ENCODE data around the gene MAP2K2. TPM values are rescaled to one million over a fixed set of nuclear protein-coding genes. Genes with fewer than 3 reads are reported as not detected.

Gene MAP2K2
- total RNA-seq, 2 donors from 2014 or later = 170 to 206 TPM

- peak overlapping the region; percentile 78 for H3K4me3 Mint-ChIP-seq
- no peak for ATAC-seq
Measured at GRCh38 chr19:4069331-4069959, 54.5 kb downstream of the MAP2K2 start.

GRCh38 chr19:4068047-4068966 lies 55.6 kb downstream of the MAP2K2 start:
- Mint-ChIP-seq H3K27ac (peak overlapping the region; percentile 67 to 87), H3K27me3 (no peaks in the 10 kb centered on the region), H3K4me3 (peak overlapping the region; percentile 78), H3K36me3 (no peaks in the 10 kb centered on the region), H3K9me3 (no peaks in the 10 kb centered on the region), H3K4me1 (ENCODE audit: low read depth in 2 of 2) (peaks cover 22 to 23% of the 10 kb centered on the region in 2 donors)
- ATAC-seq = no peak
- DNase-seq (ENCODE audit: low spot score) = no peak

More at GRCh38 chr19:4069331-4069959, 54.5 kb downstream of the MAP2K2 start:
- H3K27me3 Mint-ChIP-seq = no peaks in the 10 kb centered on the region
- H3K36me3 Mint-ChIP-seq = no peaks in the 10 kb centered on the region
- no peaks in the 10 kb centered on the region for H3K9me3 Mint-ChIP-seq
- no peak for DNase-seq (ENCODE audit: low spot score)
- H3K27ac Mint-ChIP-seq = peak overlapping the region; percentile 47 to 87
- H3K4me1 Mint-ChIP-seq (ENCODE audit: low read depth in 2 of 2) = peaks cover 19 to 23% of the 10 kb centered on the region in 2 donors

GRCh38 chr19:4067396-4068046 lies 56.4 kb downstream of the MAP2K2 start:
- no peaks in the 10 kb centered on the region for H3K27me3 Mint-ChIP-seq
- H3K4me3 Mint-ChIP-seq = peak overlapping the region; percentile 78
- DNase-seq (ENCODE audit: low spot score) (no peak), ATAC-seq (peak in 1 of 2 donors; percentile 7)
- H3K36me3 Mint-ChIP-seq = no peaks in the 10 kb centered on the region
- H3K27ac Mint-ChIP-seq = peak overlapping the region; percentile 67 to 87
- peaks cover 20 to 22% of the 10 kb centered on the region in 2 donors for H3K4me1 Mint-ChIP-seq (ENCODE audit: low read depth in 2 of 2)
- no peaks in the 10 kb centered on the region for H3K9me3 Mint-ChIP-seq

- Mint-ChIP-seq H3K27ac (peak within 1 kb of the TSS in 1 of 2 donors; percentile 67), H3K9me3 (no peaks in the 10 kb centered on the region), H3K27me3 (no peaks in the 10 kb centered on the region), H3K4me1 (ENCODE audit: low read depth in 2 of 2) (peaks cover 20 to 22% of the 10 kb centered on the region in 2 donors), H3K4me3 (peak within 1 kb of the TSS; percentile 89), H3K36me3 (no peaks in the 10 kb centered on the region)
- DNase-seq (ENCODE audit: low spot score) (peak; percentile 88), ATAC-seq (peak; percentile 45 to 56)
Measured at GRCh38 chr19:4066682-4067395, 57.1 kb downstream of the MAP2K2 start, which contains the start of gene ZBTB7A. TSS of gene ZBTB7A (minus strand) at chr19:4066899. CDS start at chr19:4055232, 11,667 bp downstream.

- DNase-seq (ENCODE audit: low spot score) (no peak), ATAC-seq (no peak)
- Mint-ChIP-seq H3K36me3 (no peaks in the 10 kb centered on the region), H3K9me3 (no peaks in the 10 kb centered on the region), H3K4me3 (peak overlapping the region; percentile 32), H3K4me1 (ENCODE audit: low read depth in 2 of 2) (peaks cover 18 to 22% of the 10 kb centered on the region in 2 donors), H3K27me3 (no peaks in the 10 kb centered on the region), H3K27ac (no peak overlapping the region)
Measured at GRCh38 chr19:4066176-4066606, 57.7 kb downstream of the MAP2K2 start.

- peak overlapping the region; percentile 32 for H3K4me3 Mint-ChIP-seq
- H3K9me3 Mint-ChIP-seq = no peaks in the 10 kb centered on the region
- H3K36me3 Mint-ChIP-seq = no peaks in the 10 kb centered on the region
- H3K27ac Mint-ChIP-seq = no peak overlapping the region
- DNase-seq (ENCODE audit: low spot score) (peak; percentile 99), ATAC-seq (peak; percentile 90 to 92)
- H3K27me3 Mint-ChIP-seq = no peaks in the 10 kb centered on the region
- peaks cover 18 to 22% of the 10 kb centered on the region in 2 donors for H3K4me1 Mint-ChIP-seq (ENCODE audit: low read depth in 2 of 2)
Measured at GRCh38 chr19:4065430-4066175, 58.3 kb downstream of the MAP2K2 start.

- Mint-ChIP-seq H3K4me3 (peak overlapping the region; percentile 92), H3K27me3 (no peaks in the 10 kb centered on the region), H3K4me1 (ENCODE audit: low read depth in 2 of 2) (peaks cover 19 to 24% of the 10 kb centered on the region in 2 donors), H3K9me3 (no peaks in the 10 kb centered on the region), H3K27ac (peak overlapping the region in 1 of 2 donors; percentile 75), H3K36me3 (no peaks in the 10 kb centered on the region)
- no peak for DNase-seq (ENCODE audit: low spot score)
- ATAC-seq = no peak
Measured at GRCh38 chr19:4064496-4065260, 59.2 kb downstream of the MAP2K2 start.

- peak overlapping the region; percentile 75 to 89 for H3K27ac Mint-ChIP-seq
- no peaks in the 10 kb centered on the region for H3K9me3 Mint-ChIP-seq
- no peaks in the 10 kb centered on the region for H3K27me3 Mint-ChIP-seq
- ATAC-seq (no peak), DNase-seq (ENCODE audit: low spot score) (no peak)
- H3K36me3 Mint-ChIP-seq = no peaks in the 10 kb centered on the region
- H3K4me3 Mint-ChIP-seq = peak overlapping the region; percentile 92
- H3K4me1 Mint-ChIP-seq (ENCODE audit: low read depth in 2 of 2) = peaks cover 16 to 18% of the 10 kb centered on the region in 2 donors
Measured at GRCh38 chr19:4064149-4064495, 59.8 kb downstream of the MAP2K2 start.

- H3K27me3 Mint-ChIP-seq = no peaks in the 10 kb centered on the region
- peak overlapping the region; percentile 75 to 89 for H3K27ac Mint-ChIP-seq
- no peak for ATAC-seq
- H3K4me1 Mint-ChIP-seq (ENCODE audit: low read depth in 2 of 2) = peaks cover 12 to 15% of the 10 kb centered on the region in 2 donors
- no peaks in the 10 kb centered on the region for H3K36me3 Mint-ChIP-seq
- peak overlapping the region; percentile 92 for H3K4me3 Mint-ChIP-seq
- H3K9me3 Mint-ChIP-seq = no peaks in the 10 kb centered on the region
- no peak for DNase-seq (ENCODE audit: low spot score)
Measured at GRCh38 chr19:4063369-4064148, 60.4 kb downstream of the MAP2K2 start.

GRCh38 chr19:4062419-4063368 lies 61.2 kb downstream of the MAP2K2 start:
- peaks cover 11 to 16% of the 10 kb centered on the region in 2 donors for H3K4me1 Mint-ChIP-seq (ENCODE audit: low read depth in 2 of 2)
- H3K27ac Mint-ChIP-seq = peak overlapping the region in 1 of 2 donors; percentile 33
- no peaks in the 10 kb centered on the region for H3K36me3 Mint-ChIP-seq
- no peak for DNase-seq (ENCODE audit: low spot score)
- peak overlapping the region; percentile 92 for H3K4me3 Mint-ChIP-seq
- no peaks in the 10 kb centered on the region for H3K9me3 Mint-ChIP-seq
- H3K27me3 Mint-ChIP-seq = no peaks in the 10 kb centered on the region
- no peak for ATAC-seq

All from natural killer cell treated with Interleukin-12 subunit alpha and Interleukin-12 subunit beta and Interleukin-15 and Interleukin-18, amount 100 ng/mL, for 72 hours (primary cell).